ENCODE measurements around the gene SLCO1A2.
A peak's percentile ranks its signal among the peaks of the same experiment; 100 is the strongest.

SLCO1A2 gene

GRCh38 chr12:21328578-21328977 is 6.1 kb downstream of the SLCO1A2 start:
- no peak for DNase-seq (ENCODE audit: low read depth)
- no peak for TF ChIP-seq CTCF (IDR thresholded peaks at IDR 0.05; ENCODE audit: insufficient read depth, low read depth, low read length, missing control alignments)
- H3K4me3 ChIP-seq (ENCODE audit: low read depth, low read length), result no peak overlapping the region

- no peak for DNase-seq (ENCODE audit: low read depth)
- no peak for TF ChIP-seq CTCF (IDR thresholded peaks at IDR 0.05; ENCODE audit: insufficient read depth, low read depth, low read length, missing control alignments)
- H3K4me3 ChIP-seq (ENCODE audit: low read depth, low read length), result no peak overlapping the region
Measured at GRCh38 chr12:21324551-21324950, 10.2 kb downstream of the SLCO1A2 start.

GRCh38 chr12:21323736-21324135 is 11.0 kb downstream of the SLCO1A2 start:
- H3K4me3 ChIP-seq (ENCODE audit: low read depth, low read length), result no peak overlapping the region
- no peak for DNase-seq (ENCODE audit: low read depth)
- TF ChIP-seq CTCF (IDR thresholded peaks at IDR 0.05; ENCODE audit: insufficient read depth, low read depth, low read length, missing control alignments), result no peak

GRCh38 chr12:21308785-21309184 is 25.9 kb downstream of the SLCO1A2 start:
- no peak for TF ChIP-seq CTCF (IDR thresholded peaks at IDR 0.05; ENCODE audit: insufficient read depth, low read depth, low read length, missing control alignments)
- no peak for DNase-seq (ENCODE audit: low read depth)
- no peak overlapping the region for H3K4me3 ChIP-seq (ENCODE audit: low read depth, low read length)

GRCh38 chr12:21305661-21306060 is 29.1 kb downstream of the SLCO1A2 start:
- TF ChIP-seq CTCF (IDR thresholded peaks at IDR 0.05; ENCODE audit: insufficient read depth, low read depth, low read length, missing control alignments), result no peak
- no peak for DNase-seq (ENCODE audit: low read depth)
- no peak overlapping the region for H3K4me3 ChIP-seq (ENCODE audit: low read depth, low read length)

GRCh38 chr12:21300632-21301031 is 34.1 kb downstream of the SLCO1A2 start:
- no peak for DNase-seq (ENCODE audit: low read depth)
- H3K4me3 ChIP-seq (ENCODE audit: low read depth, low read length), result no peak overlapping the region
- no peak for TF ChIP-seq CTCF (IDR thresholded peaks at IDR 0.05; ENCODE audit: insufficient read depth, low read depth, low read length, missing control alignments)

GRCh38 chr12:21296751-21297406 is 37.8 kb downstream of the SLCO1A2 start:
- TF ChIP-seq CTCF (IDR thresholded peaks at IDR 0.05; ENCODE audit: insufficient read depth, low read depth, low read length, missing control alignments), result peak; percentile 68
- peak; percentile 12 for DNase-seq (ENCODE audit: low read depth)

More at GRCh38 chr12:21296751-21297406, 37.8 kb downstream of the SLCO1A2 start:
- no peak overlapping the region for H3K4me3 ChIP-seq (ENCODE audit: low read depth, low read length)

Measured in GM12865 (cell line).